MM.1S (cell line): ENCODE measurements around the gene KCND3.

ENCODE experiments used
- DNase-seq: peaks from one replicate; pipeline ENCODE4 v3.0.0-alpha.2; 2015
- H2AFZ ChIP-seq: fragments of 300-600 bp; sonication (generic); 2 replicates; pipeline ENCODE4 v1.6.0; 2016; ENCODE audit warnings: antibody characterized with exemption, low read length
- H3F3A ChIP-seq: fragments of 300-600 bp; sonication (generic); 2 replicates; pipeline ENCODE4 v1.6.1; 2016; ENCODE audit warnings: mild to moderate bottlenecking, antibody characterized with exemption, low read length, moderate library complexity, mixed read lengths; ENCODE audit not compliant: insufficient read depth
- H3K27ac ChIP-seq: fragments of 300-600 bp; sonication (generic); 2 replicates; pipeline ENCODE4 v1.5.1; 2016; ENCODE audit warnings: mild to moderate bottlenecking, low read length
- H3K27me3 ChIP-seq: fragments of 300-600 bp; sonication (generic); replicated peaks from 2 replicates; pipeline ENCODE4 v1.6.0; 2016; ENCODE audit warnings: low read length; ENCODE audit not compliant: insufficient read depth
- H3K36me3 ChIP-seq: fragments of 300-600 bp; sonication (generic); replicated peaks from 2 replicates; pipeline ENCODE4 v1.6.1; 2016; ENCODE audit warnings: mild to moderate bottlenecking, low read length, mixed read lengths; ENCODE audit not compliant: insufficient read depth
- H3K4me1 ChIP-seq: fragments of 300-600 bp; sonication (generic); 2 replicates; pipeline ENCODE4 v1.6.1; 2016; ENCODE audit warnings: low read length, mixed read lengths
- H3K4me2 ChIP-seq: fragments of 300-600 bp; sonication (generic); 2 replicates; pipeline ENCODE4 v1.6.0; 2016; ENCODE audit warnings: low read depth, low read length
- H3K4me3 ChIP-seq: fragments of 300-600 bp; sonication (generic); 2 replicates; pipeline ENCODE4 v1.5.1; 2016; ENCODE audit warnings: low read length, mixed read lengths
- H3K79me2 ChIP-seq: fragments of 300-600 bp; sonication (generic); 2 replicates; pipeline ENCODE4 v1.6.1; 2016; ENCODE audit warnings: mixed run types, low read length, mixed read lengths
- H3K9ac ChIP-seq: fragments of 300-600 bp; sonication (generic); 2 replicates; pipeline ENCODE4 v1.6.1; 2016; ENCODE audit warnings: low read length, mixed read lengths
- H3K9me2 ChIP-seq: fragments of 300-600 bp; sonication (generic); replicated peaks from 2 replicates; pipeline ENCODE4 v1.6.1; 2016; ENCODE audit warnings: mild to moderate bottlenecking, low read length, mixed read lengths; ENCODE audit not compliant: insufficient read depth
- H3K9me3 ChIP-seq: fragments of 300-600 bp; sonication (generic); replicated peaks from 2 replicates; pipeline ENCODE4 v1.6.1; 2016; ENCODE audit warnings: mild to moderate bottlenecking, low read length, mixed read lengths; ENCODE audit not compliant: insufficient read depth
- H4K20me1 ChIP-seq: fragments of 300-600 bp; sonication (generic); 2 replicates; pipeline ENCODE4 v1.6.1; 2016; ENCODE audit warnings: mild to moderate bottlenecking, low read length, moderate library complexity, mixed read lengths; ENCODE audit not compliant: insufficient read depth
- EZH2 ChIP-seq: fragments of 300-600 bp; sonication (generic); optimal IDR thresholded peaks from 2 replicates; pipeline ENCODE3; 2017; ENCODE audit warnings: low read depth, mild to moderate bottlenecking, antibody characterized with exemption, low read length, mixed read lengths
- EZH2phosphoT487 ChIP-seq: fragments of 300-600 bp; sonication (generic); IDR thresholded peaks from 2 replicates; pipeline ENCODE4 v1.6.1; 2018; ENCODE audit warnings: antibody characterized with exemption, low read length
- TF ChIP-seq, protein P1 (sequence below): fragments of 300-600 bp; sonication (generic); IDR thresholded peaks from 2 replicates; pipeline ENCODE4 v1.5.1; 2016; ENCODE audit warnings: antibody characterized with exemption, low read length, mixed read lengths

Gene KCND3

DNA sequence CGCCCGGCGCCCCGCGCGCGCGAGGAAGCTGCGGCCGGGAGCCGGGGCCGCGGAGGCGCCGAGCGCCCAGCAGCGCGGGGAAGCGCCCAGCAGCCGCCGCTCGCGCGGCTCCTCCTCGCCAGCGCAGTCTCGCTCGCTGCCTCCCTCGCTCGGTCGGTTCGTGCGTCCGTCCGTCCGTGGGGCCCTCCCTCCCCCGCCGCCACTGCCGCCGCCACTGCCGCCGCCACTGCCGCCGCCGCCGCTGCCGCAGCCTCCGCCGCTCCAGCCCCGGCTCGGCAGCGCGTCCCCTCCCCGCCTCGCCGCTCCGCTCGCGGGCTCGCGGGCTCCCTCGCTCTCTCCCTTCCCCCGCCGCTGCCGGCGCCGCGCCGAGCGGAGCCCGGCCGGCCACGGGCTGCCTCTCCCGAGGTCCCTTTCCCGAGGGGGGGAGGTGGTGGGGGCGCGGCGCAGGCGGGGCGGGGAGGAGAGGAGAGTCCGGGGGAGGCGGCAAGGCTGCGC lies at the start of gene KCND3:
TSS of gene KCND3 (minus strand) at position 138 of the 495 bp plus-strand sequence.
- TF ChIP-seq EZH2 (no peak), EZH2phosphoT487 (no peak)
- TF ChIP-seq, protein P1, sequence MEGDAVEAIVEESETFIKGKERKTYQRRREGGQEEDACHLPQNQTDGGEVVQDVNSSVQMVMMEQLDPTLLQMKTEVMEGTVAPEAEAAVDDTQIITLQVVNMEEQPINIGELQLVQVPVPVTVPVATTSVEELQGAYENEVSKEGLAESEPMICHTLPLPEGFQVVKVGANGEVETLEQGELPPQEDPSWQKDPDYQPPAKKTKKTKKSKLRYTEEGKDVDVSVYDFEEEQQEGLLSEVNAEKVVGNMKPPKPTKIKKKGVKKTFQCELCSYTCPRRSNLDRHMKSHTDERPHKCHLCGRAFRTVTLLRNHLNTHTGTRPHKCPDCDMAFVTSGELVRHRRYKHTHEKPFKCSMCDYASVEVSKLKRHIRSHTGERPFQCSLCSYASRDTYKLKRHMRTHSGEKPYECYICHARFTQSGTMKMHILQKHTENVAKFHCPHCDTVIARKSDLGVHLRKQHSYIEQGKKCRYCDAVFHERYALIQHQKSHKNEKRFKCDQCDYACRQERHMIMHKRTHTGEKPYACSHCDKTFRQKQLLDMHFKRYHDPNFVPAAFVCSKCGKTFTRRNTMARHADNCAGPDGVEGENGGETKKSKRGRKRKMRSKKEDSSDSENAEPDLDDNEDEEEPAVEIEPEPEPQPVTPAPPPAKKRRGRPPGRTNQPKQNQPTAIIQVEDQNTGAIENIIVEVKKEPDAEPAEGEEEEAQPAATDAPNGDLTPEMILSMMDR: no peak
- Histone ChIP-seq H3K9me3 (no peaks in the 10 kb centered on the region), H3F3A (no peaks in the 10 kb centered on the region), H3K4me3 (no peak within 1 kb of the TSS), H3K4me1 (no peaks in the 10 kb centered on the region), H3K9me2 (no peaks in the 10 kb centered on the region), H3K4me2 (peak within 1 kb of the TSS; percentile 69), H3K79me2 (no peaks in the 10 kb centered on the region), H3K9ac (no peak within 1 kb of the TSS), H3K36me3 (no peaks in the 10 kb centered on the region), H2AFZ (no peak within 1 kb of the TSS), H4K20me1 (no peaks in the 10 kb centered on the region), H3K27me3 (no peaks in the 10 kb centered on the region), H3K27ac (no peak within 1 kb of the TSS)
- peak; percentile 17 for DNase-seq

DNA sequence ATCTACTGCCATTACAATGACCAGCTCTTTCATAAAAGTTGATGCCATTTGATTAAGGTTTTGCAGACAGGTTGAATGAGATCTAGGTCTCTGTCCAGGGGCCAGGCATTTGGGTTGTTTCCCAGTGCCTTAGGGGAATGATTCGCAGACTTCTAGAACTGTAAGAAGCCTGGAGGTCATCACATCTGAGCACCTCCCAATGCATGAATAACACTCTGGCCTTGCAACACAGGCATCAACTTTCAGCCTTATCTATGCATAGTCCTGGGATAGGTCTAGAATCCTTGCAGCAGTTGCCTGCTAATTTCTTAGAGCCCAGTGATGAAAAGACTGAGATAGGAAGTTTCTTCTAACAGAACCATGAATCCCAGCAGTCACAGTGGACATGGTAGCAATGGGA lies 44.8 kb upstream of the KCND3 start:
- H2AFZ ChIP-seq: no peak overlapping the region
- H3K27me3 ChIP-seq: no peaks in the 10 kb centered on the region
- H3K4me2 ChIP-seq: no peak overlapping the region
- H3K27ac ChIP-seq: no peak overlapping the region
- H3K79me2 ChIP-seq: no peaks in the 10 kb centered on the region
- H3K9me2 ChIP-seq: no peaks in the 10 kb centered on the region
- no peak overlapping the region for H3K4me3 ChIP-seq
- no peak for DNase-seq
- H3K9me3 ChIP-seq: no peaks in the 10 kb centered on the region
- TF ChIP-seq EZH2 (no peak), EZH2phosphoT487 (no peak)
- TF ChIP-seq, protein P1: no peak
- no peaks in the 10 kb centered on the region for H3K4me1 ChIP-seq
- no peaks in the 10 kb centered on the region for H4K20me1 ChIP-seq
- H3F3A ChIP-seq: no peaks in the 10 kb centered on the region
- H3K9ac ChIP-seq: no peak overlapping the region
- no peaks in the 10 kb centered on the region for H3K36me3 ChIP-seq

DNA sequence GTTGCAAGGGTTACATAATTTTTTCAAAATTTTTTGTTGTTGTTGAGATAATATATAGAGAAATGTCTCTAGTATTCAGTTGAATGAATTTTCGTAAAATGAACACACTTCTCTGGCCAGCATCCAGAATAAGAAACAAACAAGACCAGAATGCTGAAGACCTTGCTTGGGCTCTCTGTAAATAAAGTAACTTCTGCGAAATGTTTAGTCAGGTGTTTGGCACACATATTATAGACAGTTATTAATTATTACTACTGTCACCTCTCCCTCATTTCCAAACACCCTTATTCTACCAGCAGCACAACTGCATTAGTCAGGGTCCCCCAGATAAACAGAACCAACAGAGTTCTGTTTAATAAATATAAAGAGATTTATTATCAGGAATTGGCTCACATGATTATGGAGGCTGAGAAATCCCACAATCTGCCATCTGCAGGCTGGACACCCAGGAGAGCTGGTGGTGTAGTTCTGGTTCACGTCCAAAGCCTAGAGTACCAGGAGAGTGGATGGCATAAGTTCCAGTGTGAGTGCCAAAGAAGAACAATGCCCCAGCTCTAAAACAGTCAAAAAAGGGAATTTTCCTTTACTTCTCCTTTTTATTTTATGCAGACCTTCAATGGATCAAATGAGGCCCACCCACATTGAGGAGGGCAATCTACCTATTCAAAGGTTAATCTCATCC lies 44.1 kb upstream of the KCND3 start:
- Histone ChIP-seq H3K36me3 (no peaks in the 10 kb centered on the region), H3K4me2 (no peak overlapping the region), H2AFZ (no peak overlapping the region), H3K9me2 (no peaks in the 10 kb centered on the region), H3K9me3 (no peaks in the 10 kb centered on the region), H3K9ac (no peak overlapping the region), H3K4me3 (no peak overlapping the region), H3K79me2 (no peaks in the 10 kb centered on the region), H3K27ac (no peak overlapping the region), H4K20me1 (no peaks in the 10 kb centered on the region), H3K27me3 (no peaks in the 10 kb centered on the region), H3F3A (no peaks in the 10 kb centered on the region), H3K4me1 (no peaks in the 10 kb centered on the region)
- TF ChIP-seq, protein P1: no peak
- TF ChIP-seq EZH2phosphoT487: no peak
- TF ChIP-seq EZH2: no peak
- DNase-seq: no peak
